GM12878 (cell line): ENCODE measurements around the gene PPP2R2D. TPM values are rescaled to one million over a fixed set of nuclear protein-coding genes. Genes with fewer than 3 reads are reported as not detected.

Experiments
- ATAC-seq: fragments of 200-7000 bp; cut with Tn5 transposase; 3 replicates; pipeline ENCODE4 v1.9.1; 2020; ENCODE audit warnings: mild to moderate bottlenecking, moderate library complexity
- BruUV-seq: library from RNA; stranded (reverse); fragments of 400-500 nt; replicated peaks from 2 replicates; lab custom pipeline; 2021; lab: Mats Ljungman, UMichigan
- CTCF ChIA-PET: fragments of 300-600 bp; sonication (Branson Sonifier 250); formaldehyde crosslinking; extraction: SDS; loops from one replicate; lab custom pipeline; 2021; ENCODE audit warnings: inconsistent platforms; lab: Yijun Ruan, JAX
- POLR2A ChIA-PET: fragments of 350-600 bp; formaldehyde crosslinking; extraction: SDS; loops from one replicate; lab custom pipeline; 2021; ENCODE audit warnings: inconsistent platforms; lab: Charles Lee
- RAD21 ChIA-PET: fragments of 300-600 bp; sonication (Branson Sonifier 250); formaldehyde crosslinking; loops from one replicate; lab custom pipeline; 2023; ENCODE audit warnings: antibody characterized with exemption; ENCODE audit not compliant: unreplicated experiment; lab: Charles Lee
- SMC1A ChIA-PET: fragments of 300-600 bp; sonication (Branson Sonifier 250); formaldehyde crosslinking; loops from one replicate; lab custom pipeline; 2023; ENCODE audit not compliant: unreplicated experiment, uncharacterized antibody; lab: Charles Lee
- DNase-seq: peaks from one replicate; pipeline ENCODE4 v3.0.0-alpha.2; 2011; ENCODE audit warnings: low read depth, low spot score
- FAIRE-seq: peaks from 3 replicates; lab custom pipeline; 2011; peaks lifted over from hg19 to GRCh38; lab: Jason Lieb, UNC
- H2AFZ ChIP-seq: 2 replicates; pipeline ENCODE4 v1.6.0; 2011; ENCODE audit warnings: low read depth, low read length, control low read depth; ENCODE audit not compliant: control insufficient read depth
- H3K27ac ChIP-seq: 2 replicates; pipeline ENCODE4 v1.5.1; 2011; ENCODE audit warnings: control low read depth; ENCODE audit not compliant: control insufficient read depth, insufficient read depth
- H3K27me3 ChIP-seq, 2 experiments: replicated peaks in 1 of 2; 2 replicates each; pipeline versions ENCODE4 v1.6.0 to v1.6.1; 2011; ENCODE audit warnings: low read length in 1 of 2; ENCODE audit not compliant: control insufficient read depth in 2 of 2, insufficient read depth in 2 of 2
- H3K36me3 ChIP-seq, 2 experiments: 2 replicates each; pipeline ENCODE4 v1.5.1; 2011; ENCODE audit warnings: low read length in 1 of 2; ENCODE audit not compliant: control insufficient read depth in 2 of 2, insufficient read depth in 2 of 2
- H3K4me1 ChIP-seq: 2 replicates; pipeline ENCODE4 v1.6.1; 2011; ENCODE audit warnings: mild to moderate bottlenecking, low read length, moderate library complexity, mixed read lengths; ENCODE audit not compliant: control insufficient read depth, insufficient read depth
- H3K4me2 ChIP-seq: 2 replicates; pipeline ENCODE4 v1.6.0; 2011; ENCODE audit warnings: control low read depth; ENCODE audit not compliant: control insufficient read depth, insufficient read depth
- H3K4me3 ChIP-seq: fragments of 200-600 bp; sonication (generic); 2 replicates; pipeline ENCODE4 v1.5.1; 2016
- H3K79me2 ChIP-seq: 2 replicates; pipeline ENCODE4 v1.6.0; 2011; ENCODE audit warnings: low read length; ENCODE audit not compliant: control insufficient read depth, insufficient read depth
- H3K9ac ChIP-seq: 2 replicates; pipeline ENCODE4 v1.8.0; 2011; ENCODE audit warnings: low read length, control low read depth, mixed read lengths; ENCODE audit not compliant: control insufficient read depth, insufficient read depth
- H3K9me3 ChIP-seq: replicated peaks from 3 replicates; pipeline ENCODE4 v1.5.1; 2011; ENCODE audit warnings: mild to moderate bottlenecking, low read length; ENCODE audit not compliant: control insufficient read depth, insufficient read depth
- H4K20me1 ChIP-seq: 2 replicates; pipeline ENCODE4 v1.6.0; 2011; ENCODE audit not compliant: control insufficient read depth, insufficient read depth
- CUX1 ChIP-seq: IDR thresholded peaks from 2 replicates; pipeline ENCODE4 v1.6.1; 2012; ENCODE audit warnings: improper control_type of control experiment, low read depth, low read length; ENCODE audit not compliant: insufficient replicate concordance
- SP1 ChIP-seq: IDR thresholded peaks from one replicate; pipeline ENCODE4 v1.6.1; 2011; ENCODE audit warnings: low read depth, low read length
- USF1 ChIP-seq: IDR thresholded peaks from 2 replicates; pipeline ENCODE4 v1.6.1; 2011; ENCODE audit warnings: borderline replicate concordance, low read depth, mild to moderate bottlenecking, moderate library complexity, mixed read lengths, low read length; ENCODE audit not compliant: insufficient read depth; ENCODE audit errors: extremely low read length
- WGBS: methylation state at CpG from one replicate; pipeline ENCODE4 v1.1.6; 2016; ENCODE audit warnings: low lambda C conversion rate; ENCODE audit not compliant: insufficient replicate concordance, insufficient coverage; ENCODE audit errors: missing lambda C conversion rate; 5-methylcytosine and 5-hydroxymethylcytosine counted together
- in situ Hi-C: fragments of 300-500 bp; cut with MboI; formaldehyde crosslinking; loops from 9 replicates; pipeline ENCODE4 v1.14.3; 2018; ENCODE audit warnings: mixed read lengths
- intact Hi-C: fragments of 100-400 bp; cut with micrococcal nuclease; formaldehyde crosslinking; loops from one replicate; pipeline ENCODE4 v1.14.2; 2022; ENCODE audit not compliant: unreplicated experiment
- polyA plus RNA-seq, 11 experiments: library from polyadenylated mRNA; depleted of rRNA in 4 of 11; unstranded in 6 of 11; stranded (reverse) in 5 of 11; fragments of >200 nt; fragmentation: Nextera tagmentation in 4 of 11; fragmentation: Illumina TruSeq in 1 of 11; extraction: Ambion mirVana in 4 of 11; extraction: Trizol in 1 of 11; gene quantifications; 1 replicate in 1 of 11; 2 replicates in 10 of 11; pipeline versions ENCODE4 v1.2.1 to v1.2.3, GENCODE V29; 2011 to 2016; ENCODE audit warnings: inconsistent platforms in 2 of 11, missing spikeins in 2 of 11, low read depth in 1 of 11
- total RNA-seq, 4 experiments: library from RNA; depleted of rRNA in 3 of 4; stranded (reverse); fragments of >200 nt in 3 of 4; fragmentation: Illumina TruSeq in 1 of 4; extraction: Trizol in 1 of 4; gene quantifications; 2 replicates each; pipeline versions ENCODE4 v1.2.1 to v1.2.3, GENCODE V29; 2013 to 2021

Gene PPP2R2D
- total and polyA plus RNA-seq, 10 of the 15 experiments (the other 5 are each of a cell fraction or from before 2014, with no cell fraction given), result 2.8 to 41.9 (median 21.8) TPM

GRCh38 chr10:131909929-131910328, 9.1 kb downstream of the PPP2R2D start (continued):
- TF ChIP-seq SP1 (no peak), CUX1 (no peak)

- Histone ChIP-seq H4K20me1 (no peaks in the 10 kb centered on the region), H3K4me3 (no peak overlapping the region), H3K36me3 (peaks cover 0 to 9% of the 10 kb centered on the region in 2 experiments; a peak in 3 of 4 replicates), H3K27me3 (no peaks in the 10 kb centered on the region), H3K4me2 (no peak overlapping the region), H2AFZ (no peak overlapping the region), H3K9ac (no peak overlapping the region), H3K79me2 (peaks cover 53% of the 10 kb centered on the region), H3K9me3 (peaks cover 3% of the 10 kb centered on the region), H3K4me1 (no peaks in the 10 kb centered on the region), H3K27ac (no peak overlapping the region)
- no peak for DNase-seq
- POLR2A ChIA-PET, result interaction anchor here (1.3 kb wide), 1 partner anchor 14 kb away, joined by 3 read pairs; no protein-coding TSS in a partner anchor
- SMC1A ChIA-PET, result no interaction called here
- no peak for ATAC-seq
- FAIRE-seq, result no peak
- TF ChIP-seq USF1, result no peak
- in situ Hi-C loops (no loop called here), intact Hi-C loops (no loop called here)
- CTCF ChIA-PET, result no interaction called here
- RAD21 ChIA-PET, result no interaction called here
- 96% methylated on average over 15 of the region's 15 CpGs for WGBS
- no TSS peak for BruUV-seq
Observed at GRCh38 chr10:131910663-131911314, 10.0 kb downstream of the PPP2R2D start.
